GM23248 (cell line): ENCODE data around the gene MSANTD1. TPM values are rescaled to one million over a fixed set of nuclear protein-coding genes. Genes with fewer than 3 reads are reported as not detected.
A peak's percentile ranks its signal among the peaks of the same experiment; 100 is the strongest.

Experiments
- DNase-seq: peaks from one replicate; pipeline ENCODE4 v3.0.0-alpha.2; 2015
- H2AFZ ChIP-seq: fragments of 200-600 bp; sonication (generic); 2 replicates; pipeline ENCODE4 v1.6.1; 2016; ENCODE audit warnings: antibody characterized with exemption
- H3F3A ChIP-seq: fragments of 200-600 bp; sonication (generic); 2 replicates; pipeline ENCODE4 v1.6.1; 2016; ENCODE audit warnings: mild to moderate bottlenecking, antibody characterized with exemption, mixed run types; ENCODE audit not compliant: insufficient read depth
- H3K27ac ChIP-seq: fragments of 200-600 bp; sonication (generic); 2 replicates; pipeline ENCODE4 v1.5.1; 2016; ENCODE audit warnings: mild to moderate bottlenecking
- H3K27me3 ChIP-seq: fragments of 200-600 bp; sonication (generic); replicated peaks from 2 replicates; pipeline ENCODE4 v1.6.1; 2016; ENCODE audit warnings: mild to moderate bottlenecking; ENCODE audit not compliant: insufficient read depth
- H3K36me3 ChIP-seq: fragments of 200-600 bp; sonication (generic); 2 replicates; pipeline ENCODE4 v1.6.1; 2016; ENCODE audit warnings: low read depth, mild to moderate bottlenecking
- H3K4me1 ChIP-seq: fragments of 200-600 bp; sonication (generic); 2 replicates; pipeline ENCODE4 v1.6.1; 2016; ENCODE audit warnings: mild to moderate bottlenecking; ENCODE audit not compliant: insufficient read depth
- H3K4me2 ChIP-seq: fragments of 200-600 bp; sonication (generic); one replicate; pipeline ENCODE4 v1.6.1; 2016; ENCODE audit warnings: mild to moderate bottlenecking; ENCODE audit not compliant: unreplicated experiment
- H3K4me3 ChIP-seq: fragments of 200-600 bp; sonication (generic); 2 replicates; pipeline ENCODE4 v1.5.1; 2016; ENCODE audit warnings: mild to moderate bottlenecking
- H3K79me2 ChIP-seq: fragments of 200-600 bp; sonication (generic); 2 replicates; pipeline ENCODE4 v1.6.1; 2016; ENCODE audit warnings: mild to moderate bottlenecking; ENCODE audit not compliant: insufficient read depth
- H3K9ac ChIP-seq: fragments of 200-600 bp; sonication (generic); 2 replicates; pipeline ENCODE4 v1.6.1; 2016; ENCODE audit warnings: mild to moderate bottlenecking
- H3K9me2 ChIP-seq: fragments of 200-600 bp; sonication (generic); 2 replicates; pipeline ENCODE4 v1.6.1; 2016; ENCODE audit warnings: mixed run types, mild to moderate bottlenecking, moderate library complexity; ENCODE audit not compliant: insufficient read depth
- H3K9me3 ChIP-seq: fragments of 200-600 bp; sonication (generic); one replicate; pipeline ENCODE4 v1.6.1; 2017; ENCODE audit warnings: low read depth
- H4K20me1 ChIP-seq: fragments of 200-600 bp; sonication (generic); 2 replicates; pipeline ENCODE4 v1.6.0; 2016; ENCODE audit not compliant: insufficient read depth
- EZH2 ChIP-seq: fragments of 200-600 bp; sonication (generic); IDR thresholded peaks from 2 replicates; pipeline ENCODE4 v1.6.1; 2018; ENCODE audit warnings: antibody characterized with exemption, mild to moderate bottlenecking; ENCODE audit not compliant: insufficient read depth, poor library complexity, severe bottlenecking
- EZH2phosphoT487 ChIP-seq: fragments of 200-600 bp; sonication (generic); IDR thresholded peaks from 2 replicates; pipeline ENCODE4 v1.6.1; 2018; ENCODE audit warnings: antibody characterized with exemption, moderate library complexity, mild to moderate bottlenecking, low read depth; ENCODE audit not compliant: insufficient read depth
- WGBS, 2 experiments: methylation state at CpG; one replicate each; pipeline ENCODE4 v1.1.6; 2015 to 2017; ENCODE audit warnings: low lambda C conversion rate in 2 of 2, low coverage in 1 of 2; ENCODE audit errors: missing lambda C conversion rate in 2 of 2; 5-methylcytosine and 5-hydroxymethylcytosine counted together
- in situ Hi-C: fragments of 300-500 bp; cut with MboI; formaldehyde crosslinking; loops from 2 replicates; pipeline ENCODE4 v1.15.0; 2020
- polyA plus RNA-seq: library from polyadenylated mRNA; unstranded; fragments of >200 nt; fragmentation: Nextera tagmentation; extraction: Ambion mirVana; gene quantifications from 2 replicates; pipeline ENCODE4 v1.2.1, GENCODE V29; 2016
- total RNA-seq: library from RNA; depleted of rRNA; stranded (reverse); fragments of >200 nt; shearing (Covaris generic); gene quantifications from 2 replicates; pipeline ENCODE4 v1.2.3, GENCODE V29; 2014

The MSANTD1 gene
- total and polyA plus RNA-seq, 2 experiments from 2014 or later = not detected

- 92 to 96% methylated on average over 29 to 35 of the region's 36 CpGs for WGBS, 2 experiments
- H3K4me3 ChIP-seq = no peak overlapping the region
- no peak overlapping the region for H2AFZ ChIP-seq
- in situ Hi-C loops = no loop called here
- DNase-seq = no peak
- no peaks in the 10 kb centered on the region for H3K79me2 ChIP-seq
- no peaks in the 10 kb centered on the region for H3K4me1 ChIP-seq
- H3K27me3 ChIP-seq = no peaks in the 10 kb centered on the region
- H3K9me3 ChIP-seq = no peaks in the 10 kb centered on the region
- H3K36me3 ChIP-seq = no peaks in the 10 kb centered on the region
- no peak for TF ChIP-seq EZH2phosphoT487
- H3K27ac ChIP-seq = no peak overlapping the region
- H3K9me2 ChIP-seq = no peaks in the 10 kb centered on the region
- H3K9ac ChIP-seq = no peak overlapping the region
- no peaks in the 10 kb centered on the region for H3F3A ChIP-seq
- H3K4me2 ChIP-seq = no peak overlapping the region
- no peaks in the 10 kb centered on the region for H4K20me1 ChIP-seq
Observed at GRCh38 chr4:3255611-3256186, 6.7 kb downstream of the MSANTD1 start.

DNA sequence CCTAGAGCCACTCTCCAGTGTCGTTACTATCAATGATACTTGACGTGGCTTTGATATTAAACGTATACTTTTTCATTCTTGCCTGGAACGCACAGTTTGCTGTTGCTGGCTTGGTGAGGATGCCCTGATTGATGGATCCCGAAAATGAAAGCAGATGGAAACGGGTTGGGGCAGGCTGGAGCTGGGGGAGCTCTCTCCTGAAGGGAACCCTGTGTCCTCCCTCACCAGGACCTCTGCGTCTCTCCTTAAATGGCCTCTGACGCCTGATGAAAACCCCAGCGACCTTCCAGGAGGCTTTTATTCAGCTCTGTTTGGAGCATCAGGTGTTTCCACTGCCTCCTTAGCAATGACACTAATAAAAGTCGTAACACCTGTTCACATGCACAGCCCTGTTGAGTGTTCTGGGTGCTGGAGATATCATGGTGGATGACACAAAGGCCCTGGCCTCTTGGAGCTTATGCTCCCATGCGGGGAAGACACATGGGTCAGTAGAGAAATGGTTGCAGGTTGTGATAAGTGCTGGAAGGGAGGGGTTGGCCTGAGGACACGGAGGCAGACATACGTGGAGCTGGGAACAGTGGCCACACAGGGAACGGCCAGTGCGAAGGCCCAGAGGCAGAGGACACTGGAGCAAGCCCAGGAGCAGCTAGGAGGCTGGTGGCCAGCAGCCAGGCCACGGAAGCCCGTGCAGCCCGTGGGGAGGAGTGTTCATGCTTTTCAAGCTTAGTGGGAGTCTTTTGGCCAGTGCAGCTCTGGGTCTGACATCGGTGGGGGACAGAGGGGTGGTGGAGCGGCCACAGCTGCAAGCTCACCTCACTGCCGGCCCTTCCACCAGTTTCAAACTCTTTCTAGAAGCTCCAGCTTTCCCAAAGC, 7.5 kb downstream of the MSANTD1 start:
- H3K9me2 ChIP-seq = no peaks in the 10 kb centered on the region
- no peaks in the 10 kb centered on the region for H4K20me1 ChIP-seq
- no peak for TF ChIP-seq EZH2
- no peak for TF ChIP-seq EZH2phosphoT487
- no peak overlapping the region for H2AFZ ChIP-seq
- no peaks in the 10 kb centered on the region for H3F3A ChIP-seq
- no peaks in the 10 kb centered on the region for H3K9me3 ChIP-seq
- no peak overlapping the region for H3K9ac ChIP-seq
- in situ Hi-C loops = no loop called here
- no peak overlapping the region for H3K4me3 ChIP-seq
- no peak overlapping the region for H3K27ac ChIP-seq
- no peaks in the 10 kb centered on the region for H3K36me3 ChIP-seq
- 82% methylated on average over 21 of the region's 21 CpGs for WGBS, 2 experiments
- no peaks in the 10 kb centered on the region for H3K79me2 ChIP-seq
- H3K4me2 ChIP-seq = no peak overlapping the region
- no peaks in the 10 kb centered on the region for H3K27me3 ChIP-seq
- no peaks in the 10 kb centered on the region for H3K4me1 ChIP-seq
- DNase-seq = no peak

DNA sequence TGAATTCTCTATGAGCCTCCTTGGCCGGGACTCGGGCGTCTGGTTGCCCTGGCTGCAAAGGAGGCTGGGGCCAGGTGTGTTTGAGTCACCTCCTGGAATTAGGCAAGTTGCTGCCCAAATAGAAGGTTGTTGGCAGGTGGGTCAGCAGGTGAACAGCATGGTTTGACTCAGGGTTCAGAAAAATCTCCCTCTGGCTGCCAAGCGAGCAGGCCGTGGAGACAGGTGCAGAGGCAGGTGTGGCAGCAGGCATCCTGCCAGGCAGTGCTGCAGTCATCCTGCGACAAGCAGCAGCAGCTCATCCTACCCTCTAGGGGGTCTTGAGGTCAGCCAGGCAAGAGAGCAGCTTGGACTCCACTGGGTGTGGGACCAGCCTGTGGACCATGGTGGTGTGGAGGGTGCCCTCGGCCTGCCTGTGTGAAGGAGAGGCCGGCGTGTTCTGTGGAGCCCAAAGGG, 8.2 kb downstream of the MSANTD1 start:
- Histone ChIP-seq H3F3A (no peaks in the 10 kb centered on the region), H3K27ac (no peak overlapping the region), H3K36me3 (no peaks in the 10 kb centered on the region), H3K4me3 (no peak overlapping the region), H3K4me1 (no peaks in the 10 kb centered on the region), H3K9ac (no peak overlapping the region), H3K79me2 (no peaks in the 10 kb centered on the region), H3K9me2 (no peaks in the 10 kb centered on the region), H3K4me2 (no peak overlapping the region), H3K27me3 (no peaks in the 10 kb centered on the region), H2AFZ (no peak overlapping the region), H4K20me1 (no peaks in the 10 kb centered on the region), H3K9me3 (no peaks in the 10 kb centered on the region)
- in situ Hi-C loops = no loop called here
- whole genome bisulfite sequencing, 2 experiments = 88 to 92% methylated on average over 9 of the region's 9 CpGs
- TF ChIP-seq EZH2 (no peak), EZH2phosphoT487 (no peak)
- DNase-seq = no peak

- peak; percentile 82 for DNase-seq
- H3K79me2 ChIP-seq = no peaks in the 10 kb centered on the region
- peak overlapping the region; percentile 50; the same call in 1 of the 2 replicates for H2AFZ ChIP-seq
- H3F3A ChIP-seq = no peaks in the 10 kb centered on the region
- no peak overlapping the region for H3K27ac ChIP-seq
- H3K4me2 ChIP-seq = no peak overlapping the region
- no peaks in the 10 kb centered on the region for H3K9me2 ChIP-seq
- H3K27me3 ChIP-seq = no peaks in the 10 kb centered on the region
- no peak for TF ChIP-seq EZH2
- TF ChIP-seq EZH2phosphoT487 = no peak
- in situ Hi-C loops = no loop called here
- H3K4me3 ChIP-seq = 0 out of 2 replicates have a peak overlapping the region, but pooled peaks have one; percentile 14
- no peak overlapping the region for H3K9ac ChIP-seq
- H4K20me1 ChIP-seq = no peaks in the 10 kb centered on the region
- WGBS, 2 experiments = 65 to 69% methylated on average over 28 to 29 of the region's 29 CpGs
- H3K4me1 ChIP-seq = no peaks in the 10 kb centered on the region
- H3K9me3 ChIP-seq = no peaks in the 10 kb centered on the region
- no peaks in the 10 kb centered on the region for H3K36me3 ChIP-seq
Observed at GRCh38 chr4:3257556-3258482, 8.9 kb downstream of the MSANTD1 start.
